Bone marrow (tissue), 2 donors: ENCODE data around the gene QSOX1.
A peak's percentile ranks its signal among the peaks of the same experiment; 100 is the strongest.

ENCODE experiments used
- DNase-seq, 2 donors: peaks; one replicate each; lab custom pipeline; 2025; lab: John Stamatoyannopoulos, UW

Gene QSOX1

DNA sequence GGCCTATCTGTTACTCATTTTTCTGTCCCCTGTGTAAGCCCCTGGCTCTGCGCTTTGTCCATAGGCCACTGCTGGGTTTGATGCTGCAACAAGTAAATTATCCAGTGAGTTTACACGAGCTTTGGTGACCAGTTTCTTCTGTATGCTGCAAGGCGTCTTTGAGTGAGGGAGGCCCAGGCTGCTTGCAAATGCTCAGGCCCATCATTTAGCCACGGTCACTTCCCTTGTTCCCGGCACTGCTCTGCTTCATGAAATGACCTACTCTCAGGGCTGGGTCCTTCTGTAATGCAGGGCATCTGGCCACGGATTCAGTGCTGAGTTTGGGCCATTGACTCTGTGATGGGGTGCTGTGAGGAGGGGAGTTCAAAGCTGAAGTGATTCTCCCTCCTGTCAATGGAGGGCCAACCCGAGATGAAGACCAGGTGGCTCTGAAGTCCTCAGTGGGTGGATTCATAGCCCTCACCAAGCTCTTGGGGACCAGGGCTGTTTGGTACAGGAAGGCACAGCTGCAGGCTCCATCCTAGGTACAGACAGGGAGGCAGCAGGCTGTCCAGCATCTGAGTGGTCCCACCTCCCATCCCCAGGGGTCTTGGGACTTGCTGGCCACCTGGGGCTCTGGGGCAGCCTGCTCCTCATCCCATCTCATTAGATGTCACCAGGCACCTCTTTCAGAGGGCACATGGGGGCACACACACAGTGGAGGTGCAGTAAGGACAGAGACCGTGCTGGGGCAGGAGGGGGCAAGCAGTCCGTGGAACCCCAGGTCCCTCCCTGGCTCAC lies 97.0 kb downstream of the QSOX1 start:
- DNase-seq = no peak

DNA sequence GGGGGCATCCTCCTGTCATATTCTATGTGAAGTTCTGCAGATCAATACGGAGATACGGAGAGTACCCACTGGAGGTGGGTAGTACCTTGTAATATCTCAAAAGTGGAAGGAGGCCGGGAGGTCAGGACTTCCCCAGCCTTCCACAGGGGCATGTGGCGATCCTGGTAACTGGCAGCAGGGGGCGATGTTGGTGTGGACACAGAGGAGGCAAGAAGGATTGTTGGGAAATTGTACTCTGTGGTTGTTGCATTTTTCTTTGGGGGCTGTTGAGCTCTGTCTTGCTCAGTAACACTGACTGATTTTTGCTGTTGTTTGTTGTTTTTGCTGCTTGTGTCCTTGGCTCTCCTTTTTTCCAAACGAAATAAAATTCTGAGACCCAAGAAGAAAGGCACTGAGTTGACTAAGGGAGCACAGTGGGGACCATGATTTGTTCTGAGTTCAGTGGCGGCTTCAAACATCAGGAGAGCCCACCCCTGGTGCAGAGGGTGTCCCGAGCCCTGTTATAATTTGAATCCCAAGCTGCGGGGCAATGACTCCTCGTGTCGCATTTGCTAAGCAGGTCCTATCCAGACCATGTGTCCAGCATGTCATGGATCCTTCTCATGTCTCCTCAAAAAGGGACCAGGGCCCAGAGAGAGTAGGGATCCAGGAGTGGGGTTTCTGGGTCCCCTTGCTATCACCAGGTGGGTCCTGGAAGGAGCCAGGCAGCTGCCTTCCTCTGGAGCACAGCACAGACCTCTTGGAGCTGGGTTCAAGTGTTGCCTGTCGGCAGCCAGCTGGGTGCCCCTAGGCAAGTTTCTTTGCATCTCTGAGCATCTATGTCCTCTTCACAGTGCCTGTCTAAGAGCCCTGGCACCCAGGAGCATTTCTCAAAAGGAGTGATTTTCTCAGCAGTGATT lies 98.2 kb downstream of the QSOX1 start:
- peak; percentile 43 to 64 for DNase-seq
